ENCODE measurements around the gene ASAH2.
"Not testable (repeated sequence)": the region's sequence is repeated elsewhere in the genome, so short reads cannot be mapped to it uniquely, and the experiment has no call there.

Gene ASAH2

GRCh38 chr10:50279489-50279888, 28.2 kb upstream of the ASAH2 start:
- 97% methylated on average over 3 of the region's 5 CpGs for WGBS (ENCODE audit: insufficient coverage)
- DNase-seq, result no peak
- Histone ChIP-seq H3K27ac (ENCODE audit: insufficient read depth in 1 of 2, low read depth in 1 of 2, low read length in 2 of 2, poor library complexity in 1 of 2, severe bottlenecking in 2 of 2) (no peak overlapping the region), H3K27me3 (replicated peaks in 2 of 5; ENCODE audit: control insufficient read depth in 4 of 5, insufficient read depth in 5 of 5, low read length in 4 of 5) (peaks cover 0 to 9% (median 3%) of the 10 kb centered on the region in 5 experiments), H3K4me3 (ENCODE audit: control insufficient read depth in 1 of 7, extremely low read depth in 1 of 7, insufficient read depth in 4 of 7, low read depth in 2 of 7, low read length in 6 of 7) (no peak overlapping the region), H3K9me3 (ENCODE audit: control extremely low read depth in 1 of 5, control insufficient read depth in 4 of 5, insufficient read depth in 2 of 5, low read depth in 1 of 5, low read length in 4 of 5) (peaks cover 0 to 5% (median 0%) of the 10 kb centered on the region in 5 experiments), H3K36me3 (ENCODE audit: control insufficient read depth in 4 of 4, insufficient read depth in 4 of 4, low read length in 3 of 4) (no peaks in the 10 kb centered on the region), H3K4me1 (ENCODE audit: control extremely low read depth in 1 of 4, control insufficient read depth in 4 of 4, insufficient read depth in 4 of 4, low read length in 3 of 4) (no peaks in the 10 kb centered on the region)
- POLR2A ChIA-PET, result interaction anchor here (0.7 kb wide), 1 partner anchor 990 kb away, joined by 3 read pairs; no protein-coding TSS in a partner anchor
- CTCF ChIA-PET, result no interaction called here

GRCh38 chr10:50275650-50276235, 24.4 kb upstream of the ASAH2 start:
- H3K4me1 ChIP-seq (ENCODE audit: control extremely low read depth in 1 of 4, control insufficient read depth in 4 of 4, insufficient read depth in 4 of 4, low read length in 3 of 4), result no peaks in the 10 kb centered on the region
- WGBS (ENCODE audit: insufficient coverage), result 37% methylated on average over 2 of the region's 3 CpGs
- POLR2A ChIA-PET, result interaction anchor here (0.6 kb wide), 1 partner anchor 62 kb away, joined by 4 read pairs; no protein-coding TSS in a partner anchor
- H3K9me3 ChIP-seq (ENCODE audit: control extremely low read depth in 1 of 5, control insufficient read depth in 4 of 5, insufficient read depth in 2 of 5, low read depth in 1 of 5, low read length in 4 of 5), result peaks cover 0 to under 1% (median 0%) of the 10 kb centered on the region in 5 experiments
- no peak overlapping the region for H3K27ac ChIP-seq (ENCODE audit: insufficient read depth in 1 of 2, low read depth in 1 of 2, low read length in 2 of 2, poor library complexity in 1 of 2, severe bottlenecking in 2 of 2)
- CTCF ChIA-PET, result interaction anchor here (0.7 to 2.5 kb wide), 9 partner anchors 10 to 148 kb away, joined by 3 to 7 read pairs (median 5); no protein-coding TSS in a partner anchor
- H3K4me3 ChIP-seq (ENCODE audit: control insufficient read depth in 1 of 7, extremely low read depth in 1 of 7, insufficient read depth in 4 of 7, low read depth in 2 of 7, low read length in 6 of 7), result no peak overlapping the region
- no peaks in the 10 kb centered on the region for H3K36me3 ChIP-seq (ENCODE audit: control insufficient read depth in 4 of 4, insufficient read depth in 4 of 4, low read length in 3 of 4)
- peak; percentile 23 to 55 (median 46) for DNase-seq
- H3K27me3 ChIP-seq (replicated peaks in 2 of 5; ENCODE audit: control insufficient read depth in 4 of 5, insufficient read depth in 5 of 5, low read length in 4 of 5), result peaks cover 0 to 4% (median 0%) of the 10 kb centered on the region in 5 experiments

- Histone ChIP-seq H3K36me3 (ENCODE audit: control insufficient read depth in 4 of 4, insufficient read depth in 4 of 4, low read length in 3 of 4) (no peaks in the 10 kb centered on the region), H3K9me3 (ENCODE audit: control extremely low read depth in 1 of 5, control insufficient read depth in 4 of 5, insufficient read depth in 2 of 5, low read depth in 1 of 5, low read length in 4 of 5) (no peaks in the 10 kb centered on the region), H3K4me3 (ENCODE audit: control insufficient read depth in 1 of 7, extremely low read depth in 1 of 7, insufficient read depth in 4 of 7, low read depth in 2 of 7, low read length in 6 of 7) (no peak overlapping the region), H3K4me1 (ENCODE audit: control extremely low read depth in 1 of 4, control insufficient read depth in 4 of 4, insufficient read depth in 4 of 4, low read length in 3 of 4) (no peaks in the 10 kb centered on the region), H3K27me3 (replicated peaks in 2 of 5; ENCODE audit: control insufficient read depth in 4 of 5, insufficient read depth in 5 of 5, low read length in 4 of 5) (no peaks in the 10 kb centered on the region), H3K27ac (ENCODE audit: insufficient read depth in 1 of 2, low read depth in 1 of 2, low read length in 2 of 2, poor library complexity in 1 of 2, severe bottlenecking in 2 of 2) (no peak overlapping the region)
- DNase-seq, result no peak
- ChIA-PET POLR2A (no interaction called here), CTCF (no interaction called here)
- 100% methylated on average over 3 of the region's 7 CpGs for WGBS (ENCODE audit: insufficient coverage)
Measured at GRCh38 chr10:50272531-50272930, 21.2 kb upstream of the ASAH2 start.

- no peaks in the 10 kb centered on the region for H3K4me1 ChIP-seq (ENCODE audit: control extremely low read depth in 1 of 4, control insufficient read depth in 4 of 4, insufficient read depth in 4 of 4, low read length in 3 of 4)
- 100% methylated on average over 1 of the region's 3 CpGs for WGBS (ENCODE audit: insufficient coverage)
Measured at GRCh38 chr10:50271564-50272250, 20.4 kb upstream of the ASAH2 start.

GRCh38 chr10:50267877-50268276, 16.6 kb upstream of the ASAH2 start:
- no CpG with 5 or more reads among the region's 3 CpGs for WGBS (ENCODE audit: insufficient coverage)
- POLR2A ChIA-PET; H3K4me1 ChIP-seq (ENCODE audit: control extremely low read depth in 1 of 4, control insufficient read depth in 4 of 4, insufficient read depth in 4 of 4, low read length in 3 of 4); H3K27ac ChIP-seq (ENCODE audit: insufficient read depth in 1 of 2, low read depth in 1 of 2, low read length in 2 of 2, poor library complexity in 1 of 2, severe bottlenecking in 2 of 2); CTCF ChIA-PET; H3K27me3 ChIP-seq (replicated peaks in 2 of 5; ENCODE audit: control insufficient read depth in 4 of 5, insufficient read depth in 5 of 5, low read length in 4 of 5); H3K9me3 ChIP-seq (ENCODE audit: control extremely low read depth in 1 of 5, control insufficient read depth in 4 of 5, insufficient read depth in 2 of 5, low read depth in 1 of 5, low read length in 4 of 5); DNase-seq; H3K36me3 ChIP-seq (ENCODE audit: control insufficient read depth in 4 of 4, insufficient read depth in 4 of 4, low read length in 3 of 4); H3K4me3 ChIP-seq (ENCODE audit: control insufficient read depth in 1 of 7, extremely low read depth in 1 of 7, insufficient read depth in 4 of 7, low read depth in 2 of 7, low read length in 6 of 7): not testable (repeated sequence)

More at GRCh38 chr10:50271564-50272250, 20.4 kb upstream of the ASAH2 start:
- ChIA-PET POLR2A (no interaction called here), CTCF (interaction anchor here (0.8 kb wide), 1 partner anchor 13 kb away, joined by 3 read pairs; no protein-coding TSS in a partner anchor)
- Histone ChIP-seq H3K36me3 (ENCODE audit: control insufficient read depth in 4 of 4, insufficient read depth in 4 of 4, low read length in 3 of 4) (no peaks in the 10 kb centered on the region), H3K9me3 (ENCODE audit: control extremely low read depth in 1 of 5, control insufficient read depth in 4 of 5, insufficient read depth in 2 of 5, low read depth in 1 of 5, low read length in 4 of 5) (no peaks in the 10 kb centered on the region), H3K27me3 (replicated peaks in 2 of 5; ENCODE audit: control insufficient read depth in 4 of 5, insufficient read depth in 5 of 5, low read length in 4 of 5) (no peaks in the 10 kb centered on the region), H3K27ac (ENCODE audit: insufficient read depth in 1 of 2, low read depth in 1 of 2, low read length in 2 of 2, poor library complexity in 1 of 2, severe bottlenecking in 2 of 2) (no peak overlapping the region), H3K4me3 (ENCODE audit: control insufficient read depth in 1 of 7, extremely low read depth in 1 of 7, insufficient read depth in 4 of 7, low read depth in 2 of 7, low read length in 6 of 7) (no peak overlapping the region)
- DNase-seq, result no peak

GRCh38 chr10:50262625-50263024, 11.3 kb upstream of the ASAH2 start:
- WGBS (ENCODE audit: insufficient coverage), result 99% methylated on average over 8 of the region's 10 CpGs
- CTCF ChIA-PET; H3K27ac ChIP-seq (ENCODE audit: insufficient read depth in 1 of 2, low read depth in 1 of 2, low read length in 2 of 2, poor library complexity in 1 of 2, severe bottlenecking in 2 of 2); POLR2A ChIA-PET; DNase-seq; H3K9me3 ChIP-seq (ENCODE audit: control extremely low read depth in 1 of 5, control insufficient read depth in 4 of 5, insufficient read depth in 2 of 5, low read depth in 1 of 5, low read length in 4 of 5); H3K36me3 ChIP-seq (ENCODE audit: control insufficient read depth in 4 of 4, insufficient read depth in 4 of 4, low read length in 3 of 4); H3K4me3 ChIP-seq (ENCODE audit: control insufficient read depth in 1 of 7, extremely low read depth in 1 of 7, insufficient read depth in 4 of 7, low read depth in 2 of 7, low read length in 6 of 7); H3K27me3 ChIP-seq (replicated peaks in 2 of 5; ENCODE audit: control insufficient read depth in 4 of 5, insufficient read depth in 5 of 5, low read length in 4 of 5): not testable (repeated sequence)
- H3K4me1 ChIP-seq (ENCODE audit: control extremely low read depth in 1 of 4, control insufficient read depth in 4 of 4, insufficient read depth in 4 of 4, low read length in 3 of 4), result peaks cover 0 to 12% (median 6%) of the 10 kb centered on the region in 4 experiments

GRCh38 chr10:50260791-50261281, 9.5 kb upstream of the ASAH2 start:
- ChIA-PET CTCF (interaction anchor here (1.1 to 1.9 kb wide), 3 partner anchors 14 to 16 kb away, joined by 5 to 6 read pairs (median 5); no protein-coding TSS in a partner anchor), POLR2A (no interaction called here)
- Histone ChIP-seq H3K4me3 (ENCODE audit: control insufficient read depth in 1 of 7, extremely low read depth in 1 of 7, insufficient read depth in 4 of 7, low read depth in 2 of 7, low read length in 6 of 7) (peak overlapping the region in 1 of 7 experiments; percentile 33), H3K27ac (ENCODE audit: insufficient read depth in 1 of 2, low read depth in 1 of 2, low read length in 2 of 2, poor library complexity in 1 of 2, severe bottlenecking in 2 of 2) (no peak overlapping the region), H3K4me1 (ENCODE audit: control extremely low read depth in 1 of 4, control insufficient read depth in 4 of 4, insufficient read depth in 4 of 4, low read length in 3 of 4) (peaks cover 0 to 12% (median 6%) of the 10 kb centered on the region in 4 experiments), H3K27me3 (replicated peaks in 2 of 5; ENCODE audit: control insufficient read depth in 4 of 5, insufficient read depth in 5 of 5, low read length in 4 of 5) (peaks cover 0 to 5% (median 0%) of the 10 kb centered on the region in 5 experiments), H3K36me3 (ENCODE audit: control insufficient read depth in 4 of 4, insufficient read depth in 4 of 4, low read length in 3 of 4) (no peaks in the 10 kb centered on the region), H3K9me3 (ENCODE audit: control extremely low read depth in 1 of 5, control insufficient read depth in 4 of 5, insufficient read depth in 2 of 5, low read depth in 1 of 5, low read length in 4 of 5) (peaks cover 0 to 3% (median 0%) of the 10 kb centered on the region in 5 experiments)
- DNase-seq, result peak; percentile 52 to 91 (median 86)
- WGBS (ENCODE audit: insufficient coverage), result 0% methylated on average over 2 of the region's 2 CpGs
